B cell (primary cell): ENCODE results near the gene EIF2B2. TPM values are rescaled to one million over a fixed set of nuclear protein-coding genes. Genes with fewer than 3 reads are reported as not detected.

Experiments
- ATAC-seq: fragments of 200-7000 bp; cut with Tn5 transposase; one replicate; pipeline ENCODE4 v1.10.0; 2021; ENCODE audit warnings: low read depth, mild to moderate bottlenecking, moderate number of reproducible peaks, moderate library complexity
- CTCF ChIA-PET: fragments of 350-600 bp; sonication (Branson Sonifier 250); formaldehyde crosslinking; loops from one replicate; lab custom pipeline; 2021; ENCODE audit warnings: antibody characterized with exemption, inconsistent platforms; lab: Charles Lee
- POLR2A ChIA-PET: fragments of 350-600 bp; sonication (Branson Sonifier 250); formaldehyde crosslinking; loops from one replicate; lab custom pipeline; 2021; ENCODE audit warnings: antibody characterized with exemption; lab: Charles Lee
- DNase-seq: peaks from one replicate; pipeline ENCODE4 v3.0.0; 2013
- H2AFZ ChIP-seq: 2 replicates; pipeline ENCODE4 v1.6.1; 2012; ENCODE audit warnings: mild to moderate bottlenecking, low read depth, low read length; ENCODE audit not compliant: insufficient read depth, poor library complexity, severe bottlenecking
- H3K27ac ChIP-seq, 2 donors: 1 replicate in 1 of 2; 2 replicates in 1 of 2; pipeline ENCODE4 v1.5.1; 2012 to 2013; ENCODE audit warnings: low read length in 2 of 2, mild to moderate bottlenecking in 2 of 2, moderate library complexity in 1 of 2
- H3K27me3 ChIP-seq, 4 experiments: fragments of 200-600 bp in 1 of 4; sonication (generic) in 1 of 4; replicated peaks in 1 of 4; 1 replicate in 2 of 4; 2 replicates in 2 of 4; pipeline versions ENCODE4 v1.6.1 to v1.7.0; 2013 to 2016; ENCODE audit warnings: low read length in 3 of 4, mild to moderate bottlenecking in 2 of 4, mixed read lengths in 1 of 4, moderate library complexity in 1 of 4; ENCODE audit not compliant: insufficient read depth in 4 of 4, control insufficient read depth in 3 of 4; ENCODE audit errors: control extremely low read depth in 1 of 4
- H3K36me3 ChIP-seq, 2 experiments: replicated peaks in 1 of 2; 1 replicate in 1 of 2; 2 replicates in 1 of 2; pipeline versions ENCODE4 v1.6.1 to v1.7.1; 2013; ENCODE audit warnings: low read length in 1 of 2; ENCODE audit not compliant: insufficient read depth in 2 of 2, control insufficient read depth in 1 of 2; ENCODE audit errors: control extremely low read depth in 1 of 2, extremely low read depth in 1 of 2
- H3K4me1 ChIP-seq, 2 donors: fragments of 200-600 bp in 1 of 2; sonication (generic) in 1 of 2; 1 replicate in 1 of 2; 2 replicates in 1 of 2; pipeline versions ENCODE4 v1.5.1 to v1.6.1; 2013 to 2017; ENCODE audit warnings: low read length in 2 of 2; ENCODE audit not compliant: control insufficient read depth in 2 of 2, insufficient read depth in 2 of 2
- H3K4me2 ChIP-seq: replicated peaks from 2 replicates; pipeline ENCODE3; 2012; ENCODE audit warnings: mild to moderate bottlenecking, low read depth, low read length; ENCODE audit not compliant: poor library complexity, severe bottlenecking
- H3K4me3 ChIP-seq, 5 experiments: fragments of 200-600 bp in 1 of 5; sonication (generic) in 1 of 5; 1 replicate in 3 of 5; 2 replicates in 2 of 5; pipeline versions ENCODE4 v1.5.1 to v1.7.0; 2011 to 2016; ENCODE audit warnings: low read length in 4 of 5, mild to moderate bottlenecking in 4 of 5, low read depth in 2 of 5, control low read depth in 1 of 5, moderate library complexity in 1 of 5; ENCODE audit not compliant: insufficient read depth in 1 of 5; ENCODE audit errors: control extremely low read depth in 1 of 5, extremely low read depth in 1 of 5
- H3K79me2 ChIP-seq: fragments of 200-600 bp; sonication (generic); one replicate; pipeline ENCODE4 v1.6.0; 2016; ENCODE audit warnings: low read length; ENCODE audit not compliant: control insufficient read depth, insufficient read depth
- H3K9ac ChIP-seq: fragments of 200-600 bp; sonication (generic); 2 replicates; pipeline ENCODE4 v1.6.1; 2017; ENCODE audit warnings: mild to moderate bottlenecking, low read length, moderate library complexity
- H3K9me3 ChIP-seq, 3 donors: one replicate each; pipeline versions ENCODE4 v1.6.1 to v1.7.1; 2013; ENCODE audit warnings: low read length in 2 of 3; ENCODE audit not compliant: control insufficient read depth in 2 of 3, insufficient read depth in 1 of 3; ENCODE audit errors: control extremely low read depth in 1 of 3
- H4K20me1 ChIP-seq: 2 replicates; pipeline ENCODE4 v1.6.0; 2012; ENCODE audit warnings: mild to moderate bottlenecking, low read length; ENCODE audit not compliant: insufficient read depth, control insufficient read depth, poor library complexity, severe bottlenecking
- H3K27ac Mint-ChIP-seq: one replicate; pipeline ENCODE4 v1.8.0; 2021; ENCODE audit warnings: mixed read lengths
- H3K27me3 Mint-ChIP-seq: one replicate; pipeline ENCODE4 v1.8.0; 2021; ENCODE audit warnings: mixed read lengths
- H3K4me1 Mint-ChIP-seq: one replicate; pipeline ENCODE4 v1.8.0; 2021; ENCODE audit warnings: mixed read lengths
- H3K4me3 Mint-ChIP-seq: one replicate; pipeline ENCODE4 v1.8.0; 2021; ENCODE audit warnings: mixed read lengths
- H3K9me3 Mint-ChIP-seq: one replicate; pipeline ENCODE4 v1.8.0; 2022; ENCODE audit warnings: mixed read lengths; ENCODE audit not compliant: insufficient read depth
- CTCF ChIP-seq: fragments of 200-600 bp; IDR thresholded peaks from one replicate; pipeline ENCODE4 v1.8.0; 2022; ENCODE audit warnings: antibody characterized with exemption, mild to moderate bottlenecking
- EZH2 ChIP-seq: IDR thresholded peaks from 2 replicates; pipeline ENCODE4 v1.6.1; 2012; ENCODE audit warnings: borderline replicate concordance, low read depth, mild to moderate bottlenecking, moderate library complexity, low read length; ENCODE audit not compliant: insufficient read depth, poor library complexity, severe bottlenecking
- WGBS: methylation state at CpG from one replicate; pipeline ENCODE4 v1.1.5; 2013; ENCODE audit warnings: missing lambda C conversion rate; ENCODE audit not compliant: insufficient coverage; 5-methylcytosine and 5-hydroxymethylcytosine counted together
- intact Hi-C: fragments of 100-400 bp; cut with micrococcal nuclease; formaldehyde crosslinking; loops from one replicate; pipeline ENCODE4 v1.10.0; 2022
- polyA minus RNA-seq: library from RNA; depleted of rRNA, polyadenylated mRNA; stranded (reverse); fragments of >200 nt; gene quantifications from 2 replicates; pipeline ENCODE4 v1.2.3, GENCODE V29; 2012
- polyA plus RNA-seq: library from polyadenylated mRNA; depleted of rRNA; stranded (reverse); fragments of >200 nt; gene quantifications from 2 replicates; pipeline ENCODE4 v1.2.3, GENCODE V29; 2012
- total RNA-seq, 2 donors: library from RNA; stranded (reverse); fragments of 120-200 nt in 1 of 2; gene quantifications; 1 replicate in 1 of 2; 2 replicates in 1 of 2; pipeline versions ENCODE4 v1.2.3 to v1.2.4, GENCODE V29; 2013 to 2022

EIF2B2 gene
- 25.5 and 31.1 TPM in 2 replicates for total RNA-seq
- 27.6 TPM for total RNA-seq (2013)
- polyA plus RNA-seq = 14.1 and 27.6 TPM in 2 replicates
- polyA minus RNA-seq = 24.3 and 29.3 TPM in 2 replicates

GRCh38 chr14:75002392-75003249 is at the start of gene EIF2B2:
Gene EIF2B2, plus strand, starts transcription at chr14:75002921. Its CDS starts 70 bp downstream, at chr14:75002991.
- H3K4me3 Mint-ChIP-seq = peak within 1 kb of the TSS; percentile 98
- Histone ChIP-seq H3K9me3 (no peaks in the 10 kb centered on the region), H3K4me1 (peaks cover 17 to 19% of the 10 kb centered on the region in 2 donors), H3K79me2 (peaks cover 17% of the 10 kb centered on the region), H2AFZ (peak within 1 kb of the TSS; percentile 91), H3K4me3 (peak within 1 kb of the TSS; percentile 62 to 92 (median 73)), H4K20me1 (no peaks in the 10 kb centered on the region), H3K27me3 (no peaks in the 10 kb centered on the region), H3K4me2 (peak within 1 kb of the TSS; percentile 88), H3K9ac (peak within 1 kb of the TSS; percentile 84), H3K27ac (peak within 1 kb of the TSS; percentile 88 to 95), H3K36me3 (peaks cover 2 to 21% of the 10 kb centered on the region in 2 experiments)
- no peaks in the 10 kb centered on the region for H3K9me3 Mint-ChIP-seq
- DNase-seq (peak; percentile 99), ATAC-seq (peak; percentile 97)
- POLR2A ChIA-PET = interaction anchor here (0.7 to 1.2 kb wide), 2 partner anchors 60 to 61 kb away, joined by 3 to 4 read pairs; no protein-coding TSS in a partner anchor
- H3K27ac Mint-ChIP-seq = peak within 1 kb of the TSS; percentile 88
- TF ChIP-seq CTCF = peak; percentile 23
- TF ChIP-seq EZH2 = no peak
- H3K27me3 Mint-ChIP-seq = no peaks in the 10 kb centered on the region
- H3K4me1 Mint-ChIP-seq = peaks cover 29% of the 10 kb centered on the region
- intact Hi-C loops = loop anchor here (1.0 to 10.0 kb wide), 10 partner anchors 30 to 1048 kb away; partner anchors contain the start of genes ABCD4, ACYP1, AREL1 and COQ6
- CTCF ChIA-PET = interaction anchor here (1.1 to 3.2 kb wide), 5 partner anchors 39 to 141 kb away, joined by 3 to 12 read pairs (median 3); no protein-coding TSS in a partner anchor
- whole genome bisulfite sequencing = 2% methylated on average over 54 of the region's 66 CpGs
